OCI-LY1 (cell line): ENCODE results near the gene SDK1.

Experiments used
- H2AFZ ChIP-seq: fragments of 200-600 bp; sonication (generic), shearing (Covaris generic); 2 replicates; pipeline ENCODE4 v1.6.0; 2014; ENCODE audit warnings: antibody characterized with exemption, mild to moderate bottlenecking, low read length
- H3F3A ChIP-seq: fragments of 200-600 bp; sonication (generic), shearing (Covaris generic); 2 replicates; pipeline ENCODE4 v1.6.0; 2014; ENCODE audit warnings: mild to moderate bottlenecking, antibody characterized with exemption, low read length, moderate library complexity; ENCODE audit not compliant: insufficient read depth
- H3K27ac ChIP-seq: fragments of 200-600 bp; sonication (generic); 2 replicates; pipeline ENCODE4 v1.5.1; 2014; ENCODE audit warnings: low read length, mixed run types, mild to moderate bottlenecking, low read depth; ENCODE audit not compliant: poor library complexity, severe bottlenecking
- H3K27me3 ChIP-seq: fragments of 200-600 bp; sonication (generic); 2 replicates; pipeline ENCODE4 v1.6.0; 2014; ENCODE audit warnings: antibody characterized with exemption, mild to moderate bottlenecking, low read length, moderate library complexity; ENCODE audit not compliant: insufficient read depth
- H3K36me3 ChIP-seq: fragments of 200-600 bp; sonication (generic); 2 replicates; pipeline ENCODE4 v1.6.1; 2014; ENCODE audit warnings: mild to moderate bottlenecking, antibody characterized with exemption, low read length, moderate library complexity, mixed read lengths; ENCODE audit not compliant: insufficient read depth
- H3K4me1 ChIP-seq: fragments of 200-600 bp; sonication (generic); 2 replicates; pipeline ENCODE4 v1.5.1; 2014; ENCODE audit warnings: mild to moderate bottlenecking, low read length, moderate library complexity; ENCODE audit not compliant: insufficient read depth, severe bottlenecking
- H3K4me2 ChIP-seq: fragments of 200-600 bp; sonication (generic), shearing (Covaris generic); 2 replicates; pipeline ENCODE4 v1.6.1; 2014; ENCODE audit warnings: low read length
- H3K4me3 ChIP-seq: fragments of 200-600 bp; sonication (generic); 2 replicates; pipeline ENCODE4 v1.5.1; 2014; ENCODE audit warnings: low read length, low read depth, mild to moderate bottlenecking, mixed read lengths; ENCODE audit not compliant: poor library complexity, severe bottlenecking
- H3K79me2 ChIP-seq: fragments of 200-600 bp; shearing (Covaris generic); 2 replicates; pipeline ENCODE4 v1.6.1; 2016; ENCODE audit warnings: mixed run types, low read length, mixed read lengths; ENCODE audit not compliant: insufficient read depth
- H3K9ac ChIP-seq: fragments of 200-600 bp; sonication (generic), shearing (Covaris generic); 2 replicates; pipeline ENCODE4 v1.6.1; 2014; ENCODE audit warnings: mild to moderate bottlenecking, low read length, mixed read lengths
- H3K9me2 ChIP-seq: fragments of 200-600 bp; sonication (generic), shearing (Covaris generic); 2 replicates; pipeline ENCODE4 v1.6.1; 2014; ENCODE audit warnings: low read depth, mild to moderate bottlenecking, low read length, mixed read lengths
- H3K9me3 ChIP-seq: fragments of 200-600 bp; shearing (Covaris generic); 2 replicates; pipeline ENCODE4 v1.6.1; 2014; ENCODE audit warnings: low read length, mixed read lengths
- H4K20me1 ChIP-seq: fragments of 200-600 bp; sonication (generic), shearing (Covaris generic); 2 replicates; pipeline ENCODE4 v1.6.0; 2016; ENCODE audit warnings: mild to moderate bottlenecking, low read length; ENCODE audit not compliant: insufficient read depth
- CTCF ChIP-seq: fragments of 200-600 bp; sonication (generic), shearing (Covaris generic); IDR thresholded peaks from 2 replicates; pipeline ENCODE4 v1.5.1; 2017; ENCODE audit warnings: mild to moderate bottlenecking, antibody characterized with exemption, low read length, moderate library complexity, mixed read lengths
- EZH2 ChIP-seq: fragments of 200-600 bp; sonication (generic), shearing (Covaris generic); IDR thresholded peaks from 2 replicates; pipeline ENCODE4 v1.8.0; 2017; ENCODE audit warnings: borderline replicate concordance, mixed run types, mild to moderate bottlenecking, antibody characterized with exemption, low read length, moderate library complexity, mixed read lengths

SDK1 gene

GRCh38 chr7:3408814-3409595, 108.0 kb downstream of the SDK1 start:
- H3K4me2 ChIP-seq = peak overlapping the region; percentile 72

GRCh38 chr7:3412871-3413270, 111.8 kb downstream of the SDK1 start:
- H2AFZ ChIP-seq = no peak overlapping the region
- H3K9ac ChIP-seq = no peak overlapping the region; the same call in 1 of the 2 replicates
- H3K27me3 ChIP-seq = no peaks in the 10 kb centered on the region
- H3K4me3 ChIP-seq = no peak overlapping the region
- peaks cover 100% of the 10 kb centered on the region for H3K4me1 ChIP-seq
- H3K9me3 ChIP-seq = no peaks in the 10 kb centered on the region
- TF ChIP-seq EZH2 (no peak), CTCF (no peak)
- no peaks in the 10 kb centered on the region for H3K36me3 ChIP-seq
- no peaks in the 10 kb centered on the region for H3F3A ChIP-seq
- no peaks in the 10 kb centered on the region for H3K9me2 ChIP-seq
- H4K20me1 ChIP-seq = no peaks in the 10 kb centered on the region
- peaks cover 79% of the 10 kb centered on the region for H3K79me2 ChIP-seq
- H3K4me2 ChIP-seq = peak overlapping the region; percentile 72; the same call in 1 of the 2 replicates
- H3K27ac ChIP-seq = peak overlapping the region; percentile 28

More at GRCh38 chr7:3408814-3409595, 108.0 kb downstream of the SDK1 start:
- TF ChIP-seq EZH2 (no peak), CTCF (no peak)
- Histone ChIP-seq H4K20me1 (no peaks in the 10 kb centered on the region), H3K36me3 (no peaks in the 10 kb centered on the region), H3K9ac (peak overlapping the region; percentile 70), H3F3A (no peaks in the 10 kb centered on the region), H3K9me3 (no peaks in the 10 kb centered on the region), H3K27me3 (no peaks in the 10 kb centered on the region), H3K4me1 (peaks cover 100% of the 10 kb centered on the region), H2AFZ (no peak overlapping the region), H3K27ac (peak overlapping the region; percentile 95), H3K9me2 (no peaks in the 10 kb centered on the region), H3K4me3 (peak overlapping the region; percentile 62), H3K79me2 (peaks cover 65% of the 10 kb centered on the region)

- TF ChIP-seq EZH2 (no peak), CTCF (no peak)
- Histone ChIP-seq H3K9me3 (no peaks in the 10 kb centered on the region), H4K20me1 (no peaks in the 10 kb centered on the region), H3K79me2 (peaks cover 85% of the 10 kb centered on the region), H2AFZ (no peak overlapping the region), H3K4me1 (peaks cover 72% of the 10 kb centered on the region), H3K4me2 (peak overlapping the region; percentile 56), H3K4me3 (peak overlapping the region; percentile 40), H3K9ac (peak overlapping the region; percentile 33; the same call in 1 of the 2 replicates), H3K27ac (peak overlapping the region; percentile 42), H3K9me2 (no peaks in the 10 kb centered on the region), H3K36me3 (peaks cover 14% of the 10 kb centered on the region; the same call in 1 of the 2 replicates), H3K27me3 (no peaks in the 10 kb centered on the region), H3F3A (no peaks in the 10 kb centered on the region)
These were observed 114.8 kb downstream of the SDK1 start for GRCh38 chr7:3415861-3416312.
